PC-9 (cell line): ENCODE results near the gene GATM. TPM values are rescaled to one million over a fixed set of nuclear protein-coding genes. Genes with fewer than 3 reads are reported as not detected.
A peak's percentile ranks its signal among the peaks of the same experiment; 100 is the strongest.

Experiments used
- BruUV-seq: library from RNA; stranded (reverse); fragments of 400-500 nt; replicated peaks from 2 replicates; lab custom pipeline; 2021; lab: Mats Ljungman, UMichigan
- CTCF ChIA-PET: fragments of 300-600 bp; sonication (Branson Sonifier 250); formaldehyde crosslinking; loops from one replicate; lab custom pipeline; 2022; ENCODE audit warnings: antibody characterized with exemption; lab: Charles Lee
- POLR2A ChIA-PET: fragments of 300-600 bp; sonication (Branson Sonifier 250); formaldehyde crosslinking; loops from one replicate; lab custom pipeline; 2022; ENCODE audit warnings: antibody characterized with exemption; ENCODE audit not compliant: unreplicated experiment; lab: Charles Lee
- DNase-seq, 2 experiments: peaks; one replicate each; pipeline versions ENCODE4 v3.0.0 to v3.0.0-alpha.2; 2015 to 2022; ENCODE audit warnings: mixed read lengths in 1 of 2
- H2AFZ ChIP-seq: fragments of 200-600 bp; sonication (generic); 2 replicates; pipeline ENCODE4 v1.8.1; 2017; ENCODE audit warnings: antibody characterized with exemption
- H3F3A ChIP-seq: fragments of 200-600 bp; sonication (generic); 2 replicates; pipeline ENCODE4 v1.8.1; 2017; ENCODE audit warnings: antibody characterized with exemption, mild to moderate bottlenecking, low read depth; ENCODE audit not compliant: insufficient read depth
- H3K27ac ChIP-seq: fragments of 200-600 bp; sonication (generic); 2 replicates; pipeline ENCODE4 v1.6.1; 2016; ENCODE audit warnings: mixed run types
- H3K27me3 ChIP-seq: fragments of 200-600 bp; sonication (generic); 2 replicates; pipeline ENCODE4 v1.6.1; 2016; ENCODE audit warnings: low read depth, mixed run types; ENCODE audit not compliant: insufficient read depth
- H3K36me3 ChIP-seq: fragments of 200-600 bp; sonication (generic); 2 replicates; pipeline ENCODE4 v1.6.1; 2016; ENCODE audit warnings: low read depth, mixed run types
- H3K4me1 ChIP-seq: fragments of 200-600 bp; sonication (generic); replicated peaks from 2 replicates; pipeline ENCODE4 v1.6.1; 2016; ENCODE audit warnings: mixed run types; ENCODE audit not compliant: insufficient read depth
- H3K4me2 ChIP-seq: fragments of 200-600 bp; sonication (generic); 2 replicates; pipeline ENCODE4 v1.6.1; 2017; ENCODE audit warnings: mixed run types
- H3K4me3 ChIP-seq: fragments of 200-600 bp; sonication (generic); 2 replicates; pipeline ENCODE4 v1.6.1; 2016; ENCODE audit warnings: mixed run types
- H3K79me2 ChIP-seq: fragments of 200-600 bp; sonication (generic); 2 replicates; pipeline ENCODE4 v1.6.1; 2017; ENCODE audit warnings: low read depth, mixed run types
- H3K9me2 ChIP-seq: fragments of 200-600 bp; sonication (generic); 2 replicates; pipeline ENCODE4 v1.8.1; 2017; ENCODE audit warnings: mild to moderate bottlenecking; ENCODE audit not compliant: insufficient read depth
- H3K9me3 ChIP-seq: fragments of 200-600 bp; sonication (generic); 2 replicates; pipeline ENCODE4 v1.8.1; 2016; ENCODE audit warnings: low read depth; ENCODE audit not compliant: insufficient read depth
- H4K20me1 ChIP-seq: fragments of 200-600 bp; sonication (generic); 2 replicates; pipeline ENCODE4 v1.8.1; 2017; ENCODE audit not compliant: insufficient read depth
- CTCF ChIP-seq: fragments of 200-600 bp; sonication (generic); conservative IDR thresholded peaks from 2 replicates; pipeline ENCODE4 v1.6.1; 2017; ENCODE audit warnings: mixed run types, antibody characterized with exemption, mild to moderate bottlenecking, moderate library complexity
- EZH2 ChIP-seq: fragments of 200-600 bp; sonication (generic); IDR thresholded peaks from 2 replicates; pipeline ENCODE4 v1.8.0; 2017; ENCODE audit warnings: antibody characterized with exemption, low read depth
- intact Hi-C: fragments of 100-400 bp; cut with micrococcal nuclease; formaldehyde crosslinking; loops from one replicate; pipeline ENCODE4 v1.10.0; 2022; ENCODE audit not compliant: unreplicated experiment
- total RNA-seq: library from RNA; stranded (reverse); gene quantifications from 2 replicates; pipeline ENCODE4 v1.2.3, GENCODE V29; 2021

GATM gene
- total RNA-seq, 1 experiment from 2014 or later: 9.8 TPM

DNA sequence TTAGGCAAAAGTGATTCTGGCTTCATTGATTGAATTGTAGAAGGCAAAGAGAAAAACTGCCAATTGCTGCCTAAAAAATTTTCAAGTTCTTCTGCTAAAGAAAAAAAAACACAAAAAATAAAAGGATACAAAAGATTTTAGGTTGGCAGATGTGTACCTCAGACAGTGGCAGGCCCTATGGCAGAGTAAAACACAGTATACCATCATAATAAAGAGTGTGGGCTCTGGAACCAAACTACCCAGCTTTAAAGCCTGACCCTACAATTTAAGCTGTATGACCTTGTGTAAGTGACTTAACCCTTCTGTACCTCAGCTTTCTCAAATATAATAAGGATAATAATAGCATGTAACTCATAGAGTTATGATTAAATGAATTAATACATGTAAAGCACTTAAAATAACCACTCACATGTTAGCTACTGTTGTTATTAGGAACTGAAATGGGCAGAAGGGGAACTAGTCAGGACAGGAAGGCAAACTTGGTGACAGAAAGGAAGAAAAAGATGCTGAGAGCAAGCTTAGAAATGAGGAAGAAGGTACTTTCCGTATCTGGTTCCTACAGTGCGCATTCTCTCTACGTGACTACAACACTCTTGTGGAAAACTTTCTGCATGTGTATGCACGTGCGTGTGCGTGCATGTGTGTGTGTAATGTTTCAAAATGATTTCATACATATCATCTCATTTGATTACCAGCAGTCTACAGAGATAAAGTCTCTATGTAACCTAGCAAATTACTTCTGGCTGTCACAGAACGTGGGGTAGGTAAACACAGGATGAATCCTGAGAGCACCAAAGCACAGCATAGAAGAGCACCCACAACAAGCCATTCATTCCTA is 13.6 kb upstream of the GATM start:
- Histone ChIP-seq H2AFZ (no peak overlapping the region), H3K27ac (no peak overlapping the region), H3K27me3 (no peaks in the 10 kb centered on the region), H3K4me3 (no peak overlapping the region), H3K36me3 (no peaks in the 10 kb centered on the region), H3F3A (peaks cover 7% of the 10 kb centered on the region; the same call in 1 of the 2 replicates), H4K20me1 (no peaks in the 10 kb centered on the region), H3K79me2 (no peaks in the 10 kb centered on the region), H3K9me2 (no peaks in the 10 kb centered on the region), H3K9me3 (no peaks in the 10 kb centered on the region), H3K4me1 (peaks cover 22% of the 10 kb centered on the region), H3K4me2 (no peak overlapping the region)
- TF ChIP-seq EZH2 (no peak), CTCF (no peak)
- intact Hi-C loops: no loop called here
- BruUV-seq: no TSS peak
- ChIA-PET CTCF (interaction anchor here (0.6 kb wide), 1 partner anchor 22 kb away, joined by 4 read pairs; no protein-coding TSS in a partner anchor), POLR2A (interaction anchor here (0.7 kb wide), 1 partner anchor 49 kb away, joined by 3 read pairs; no protein-coding TSS in a partner anchor)
- DNase-seq: no peak

GRCh38 chr15:45389351-45389750 is 11.0 kb upstream of the GATM start:
- ChIA-PET POLR2A (no interaction called here), CTCF (no interaction called here)
- no peak overlapping the region for H2AFZ ChIP-seq
- DNase-seq: no peak
- no TSS peak for BruUV-seq
- H3K4me3 ChIP-seq: no peak overlapping the region
- H3K9me2 ChIP-seq: no peaks in the 10 kb centered on the region
- peaks cover 13% of the 10 kb centered on the region; the same call in 1 of the 2 replicates for H3F3A ChIP-seq
- H3K9me3 ChIP-seq: no peaks in the 10 kb centered on the region
- no peaks in the 10 kb centered on the region for H4K20me1 ChIP-seq
- intact Hi-C loops: no loop called here
- H3K27ac ChIP-seq: no peak overlapping the region
- H3K36me3 ChIP-seq: no peaks in the 10 kb centered on the region
- no peaks in the 10 kb centered on the region for H3K27me3 ChIP-seq
- TF ChIP-seq CTCF (no peak), EZH2 (no peak)
- peaks cover 27% of the 10 kb centered on the region for H3K4me1 ChIP-seq
- no peaks in the 10 kb centered on the region for H3K79me2 ChIP-seq
- H3K4me2 ChIP-seq: no peak overlapping the region

DNA sequence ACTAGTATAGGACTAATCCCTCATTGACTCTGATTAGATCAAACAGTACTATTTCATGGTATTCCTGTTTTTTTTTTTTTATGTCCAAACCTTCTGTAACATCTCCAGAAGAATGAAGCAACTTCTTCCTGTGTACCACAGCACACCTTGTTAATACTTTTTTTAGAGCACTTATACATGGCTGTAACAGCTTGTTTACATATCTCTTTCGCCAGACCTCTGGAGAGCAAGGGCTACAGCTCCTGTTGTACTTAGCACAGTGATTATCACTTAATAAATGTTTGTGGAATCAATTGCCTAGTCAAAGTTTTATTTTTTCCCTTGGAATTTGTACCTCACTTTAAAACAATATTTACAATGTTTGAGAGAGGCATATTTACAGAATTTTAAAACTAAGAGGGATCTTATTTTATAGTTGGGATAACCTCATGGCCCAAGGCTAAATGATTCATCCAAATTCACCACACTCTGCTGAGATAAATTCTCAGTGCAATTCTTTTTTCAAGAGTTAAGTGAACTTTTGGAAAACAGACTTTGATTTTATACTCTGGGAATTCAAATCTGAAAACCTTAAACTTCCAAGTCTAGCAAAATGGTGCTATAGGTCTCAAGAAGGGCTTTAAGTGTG is 9.2 kb upstream of the GATM start:
- CTCF ChIA-PET: no interaction called here
- intact Hi-C loops: no loop called here
- TF ChIP-seq CTCF: no peak
- no peak for TF ChIP-seq EZH2
- Histone ChIP-seq H3F3A (peaks cover 13% of the 10 kb centered on the region; the same call in 1 of the 2 replicates), H3K27me3 (no peaks in the 10 kb centered on the region), H4K20me1 (no peaks in the 10 kb centered on the region), H3K9me3 (no peaks in the 10 kb centered on the region), H2AFZ (no peak overlapping the region), H3K27ac (peak overlapping the region; percentile 47), H3K4me2 (peak overlapping the region; percentile 59), H3K9me2 (no peaks in the 10 kb centered on the region), H3K4me3 (no peak overlapping the region), H3K4me1 (peaks cover 23% of the 10 kb centered on the region), H3K36me3 (no peaks in the 10 kb centered on the region), H3K79me2 (no peaks in the 10 kb centered on the region)
- DNase-seq: peak in 1 of 2 experiments; percentile 71
- no TSS peak for BruUV-seq
- POLR2A ChIA-PET: no interaction called here
